HEK293 (cell line): ENCODE results near the gene BACE1-AS.

Source experiments
- CTCF ChIA-PET: fragments of 350-600 bp; formaldehyde crosslinking; extraction: SDS; loops from one replicate; lab custom pipeline; 2021; ENCODE audit warnings: antibody characterized with exemption; lab: Yijun Ruan, JAX
- POLR2A ChIA-PET: fragments of 300-600 bp; formaldehyde crosslinking; extraction: SDS; loops from one replicate; lab custom pipeline; 2020; ENCODE audit warnings: antibody characterized with exemption, inconsistent platforms; lab: Yijun Ruan, JAX
- H3K27ac ChIP-seq: fragments of 200-500 bp; sonication (Bioruptor generic); 2 replicates; pipeline ENCODE4 v1.5.1; 2014; ENCODE audit warnings: low read depth, low read length, control low read depth, inconsistent platforms; ENCODE audit errors: extremely low read depth
- H3K36me3 ChIP-seq, 2 experiments: fragments of 200-500 bp in 1 of 2; sonication (Bioruptor generic) in 1 of 2; 1 replicate in 1 of 2; 2 replicates in 1 of 2; pipeline ENCODE4 v1.5.1; 2014 to 2017; ENCODE audit warnings: inconsistent platforms in 2 of 2, low read length in 2 of 2; ENCODE audit not compliant: control insufficient read depth in 2 of 2, insufficient read depth in 1 of 2
- H3K4me1 ChIP-seq: fragments of 200-500 bp; sonication (Bioruptor generic); 2 replicates; pipeline ENCODE4 v1.5.1; 2014; ENCODE audit warnings: mild to moderate bottlenecking, low read length, inconsistent platforms; ENCODE audit not compliant: control insufficient read depth, insufficient read depth
- H3K4me3 ChIP-seq: 2 replicates; pipeline ENCODE4 v1.5.1; 2011; ENCODE audit warnings: low read depth, mild to moderate bottlenecking, control low read depth, low read length, moderate library complexity
- H3K9me3 ChIP-seq: fragments of 200-500 bp; sonication (Bioruptor generic); 2 replicates; pipeline ENCODE4 v1.5.1; 2014; ENCODE audit warnings: low read depth, low read length, inconsistent platforms; ENCODE audit not compliant: control insufficient read depth, insufficient read depth
- BCL11B ChIP-seq: fragments of 450-650 bp; formaldehyde crosslinking; IDR thresholded peaks from 2 replicates; pipeline ENCODE4 v1.5.1; 2016; ENCODE audit warnings: low read depth, missing biosample characterization, missing genetic modification characterization
- ELK4 ChIP-seq: IDR thresholded peaks from 2 replicates; pipeline ENCODE4 v1.6.1; 2011; ENCODE audit warnings: mild to moderate bottlenecking, low read depth, low read length, borderline replicate concordance
- FEZF1 ChIP-seq: fragments of 450-650 bp; formaldehyde crosslinking; IDR thresholded peaks from 2 replicates; pipeline ENCODE4 v1.5.1; 2016; ENCODE audit warnings: missing biosample characterization, missing genetic modification characterization
- HIC1 ChIP-seq: fragments of 450-650 bp; formaldehyde crosslinking; IDR thresholded peaks from 2 replicates; pipeline ENCODE4 v1.5.1; 2016; ENCODE audit warnings: missing biosample characterization, missing genetic modification characterization
- REPIN1 ChIP-seq: fragments of 450-650 bp; formaldehyde crosslinking; IDR thresholded peaks from 2 replicates; pipeline ENCODE4 v1.5.1; 2017; ENCODE audit warnings: missing biosample characterization, missing genetic modification characterization, low read depth
- ZBTB7A ChIP-seq: fragments of 450-650 bp; formaldehyde crosslinking; IDR thresholded peaks from 2 replicates; pipeline ENCODE4 v1.5.1; 2016; ENCODE audit warnings: low read depth, missing biosample characterization, missing genetic modification characterization
- ZNF138 ChIP-seq: fragments of 450-650 bp; formaldehyde crosslinking; IDR thresholded peaks from 2 replicates; pipeline ENCODE4 v1.5.1; 2016; ENCODE audit warnings: missing biosample characterization, missing genetic modification characterization, borderline replicate concordance
- ZNF155 ChIP-seq: fragments of 450-650 bp; formaldehyde crosslinking; IDR thresholded peaks from 2 replicates; pipeline ENCODE4 v1.5.1; 2016; ENCODE audit warnings: missing biosample characterization, missing genetic modification characterization
- ZNF202 ChIP-seq: fragments of 450-650 bp; formaldehyde crosslinking; IDR thresholded peaks from 2 replicates; pipeline ENCODE4 v1.5.1; 2016; ENCODE audit warnings: missing biosample characterization, missing genetic modification characterization, borderline replicate concordance
- ZNF211 ChIP-seq: fragments of 450-650 bp; formaldehyde crosslinking; IDR thresholded peaks from 2 replicates; pipeline ENCODE4 v1.5.1; 2016; ENCODE audit warnings: low read depth, missing biosample characterization, missing genetic modification characterization
- ZNF302 ChIP-seq: fragments of 450-650 bp; formaldehyde crosslinking; IDR thresholded peaks from 2 replicates; pipeline ENCODE4 v1.5.1; 2016; ENCODE audit warnings: missing biosample characterization, missing genetic modification characterization, low read depth
- ZNF433 ChIP-seq: fragments of 450-650 bp; formaldehyde crosslinking; IDR thresholded peaks from 2 replicates; pipeline ENCODE4 v1.5.1; 2016; ENCODE audit warnings: missing biosample characterization, missing genetic modification characterization, low read depth
- ZNF48 ChIP-seq: fragments of 450-650 bp; formaldehyde crosslinking; IDR thresholded peaks from 2 replicates; pipeline ENCODE4 v1.5.1; 2016; ENCODE audit warnings: missing biosample characterization, missing genetic modification characterization
- ZNF529 ChIP-seq: fragments of 450-650 bp; formaldehyde crosslinking; IDR thresholded peaks from 2 replicates; pipeline ENCODE4 v1.5.1; 2017; ENCODE audit warnings: missing genetic modification characterization, missing biosample characterization; ENCODE audit not compliant: insufficient replicate concordance
- ZNF548 ChIP-seq: fragments of 450-650 bp; formaldehyde crosslinking; IDR thresholded peaks from 2 replicates; pipeline ENCODE4 v1.5.1; 2016; ENCODE audit warnings: missing biosample characterization, missing genetic modification characterization
- ZNF560 ChIP-seq: fragments of 450-650 bp; formaldehyde crosslinking; IDR thresholded peaks from 2 replicates; pipeline ENCODE4 v1.5.1; 2017; ENCODE audit warnings: missing biosample characterization, missing genetic modification characterization, borderline replicate concordance
- ZNF704 ChIP-seq: fragments of 450-650 bp; formaldehyde crosslinking; IDR thresholded peaks from 2 replicates; pipeline ENCODE4 v1.5.1; 2016; ENCODE audit warnings: missing biosample characterization, missing genetic modification characterization
- ZNF747 ChIP-seq: fragments of 450-650 bp; formaldehyde crosslinking; IDR thresholded peaks from 2 replicates; pipeline ENCODE4 v1.5.1; 2016; ENCODE audit warnings: missing biosample characterization, missing genetic modification characterization
- ZNF776 ChIP-seq: fragments of 450-650 bp; formaldehyde crosslinking; IDR thresholded peaks from 2 replicates; pipeline ENCODE4 v1.5.0; 2017; ENCODE audit warnings: missing biosample characterization, missing genetic modification characterization, borderline replicate concordance
- ZSCAN5A ChIP-seq: fragments of 450-650 bp; formaldehyde crosslinking; IDR thresholded peaks from 2 replicates; pipeline ENCODE4 v1.5.1; 2016; ENCODE audit warnings: missing biosample characterization, missing genetic modification characterization

The BACE1-AS gene

GRCh38 chr11:117278347-117278746 is 12.8 kb upstream of the BACE1-AS start (continued):
- TF ChIP-seq ZNF529 (tag by site-specific recombination) (no peak), ZNF155 (tag by site-specific recombination) (no peak), ZNF704 (tag by site-specific recombination) (no peak), ZBTB7A (tag by site-specific recombination) (no peak), ZNF48 (tag by site-specific recombination) (no peak), ZNF560 (tag by site-specific recombination) (no peak), ZNF747 (tag by site-specific recombination) (no peak), ZNF548 (tag by site-specific recombination) (no peak), ZNF776 (tag by site-specific recombination) (no peak), ELK4 (no peak), ZSCAN5A (tag by site-specific recombination) (no peak), REPIN1 (tag by site-specific recombination) (no peak), BCL11B (tag by site-specific recombination) (no peak), ZNF211 (tag by site-specific recombination) (no peak), FEZF1 (tag by site-specific recombination) (no peak)
- TF ChIP-seq, all 188 proteins: peak for 0

- POLR2A ChIA-PET: no interaction called here
- TF ChIP-seq ZNF302 (tag by site-specific recombination) (no peak), ZNF202 (no peak), ZNF433 (no peak)
- CTCF ChIA-PET: interaction anchor here (0.6 to 0.9 kb wide), 3 partner anchors 19 to 146 kb away, joined by 3 read pairs; no protein-coding TSS in a partner anchor
- Histone ChIP-seq H3K36me3 (peaks cover 3 to 50% of the 10 kb centered on the region in 2 experiments), H3K4me1 (no peaks in the 10 kb centered on the region), H3K4me3 (no peak overlapping the region), H3K27ac (no peak overlapping the region), H3K9me3 (no peaks in the 10 kb centered on the region)
These were observed 11.3 kb upstream of the BACE1-AS start for GRCh38 chr11:117279711-117280376.

GRCh38 chr11:117281159-117281558 is 10.0 kb upstream of the BACE1-AS start:
- peak; percentile 26; the same call in 1 of the 2 replicates for TF ChIP-seq HIC1 (tag by site-specific recombination)
- no peak for TF ChIP-seq ZNF138
- TF ChIP-seq, all 188 proteins: peak for 1
- Histone ChIP-seq H3K4me3 (no peak overlapping the region), H3K4me1 (no peaks in the 10 kb centered on the region), H3K9me3 (no peaks in the 10 kb centered on the region), H3K27ac (no peak overlapping the region), H3K36me3 (peaks cover 3 to 63% of the 10 kb centered on the region in 2 experiments)
- CTCF ChIA-PET: interaction anchor here (0.7 kb wide), 1 partner anchor 614 kb away, joined by 3 read pairs; no protein-coding TSS in a partner anchor
- POLR2A ChIA-PET: interaction anchor here (1.0 kb wide), 1 partner anchor 10 kb away, joined by 3 read pairs; no protein-coding TSS in a partner anchor
